SIG-M5 (cell line): ENCODE measurements around the gene CIZ1.
"Not testable (repeated sequence)": the region's sequence is repeated elsewhere in the genome, so short reads cannot be mapped to it uniquely, and the experiment has no call there.

Source experiments
- DNase-seq: peaks from one replicate; lab custom pipeline; 2025; lab: John Stamatoyannopoulos, UW

The CIZ1 gene

GRCh38 chr9:128190516-128191405, 611 bp downstream of the CIZ1 start:
- DNase-seq, result no peak

DNA sequence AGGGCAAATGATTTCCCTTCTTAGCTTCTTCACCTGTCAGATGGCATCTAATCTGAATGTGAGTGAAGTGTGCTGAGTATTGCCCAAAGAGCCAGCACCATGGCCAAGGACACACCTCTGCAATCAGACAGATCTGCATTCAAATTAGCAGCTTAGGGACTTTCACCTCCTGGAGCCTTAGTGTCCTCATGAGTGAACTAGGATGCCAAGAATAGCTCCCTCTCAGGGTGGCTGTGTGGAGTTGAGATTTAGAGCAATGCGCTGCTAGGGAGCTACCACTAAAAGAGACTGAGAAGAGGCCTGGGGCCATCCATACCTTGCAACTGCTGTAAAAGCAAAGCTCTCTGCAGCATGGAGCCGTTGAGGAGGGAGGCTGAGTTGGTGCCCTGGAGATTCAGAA, 1.4 kb downstream of the CIZ1 start:
- no peak for DNase-seq

- DNase-seq, result no peak
These were observed 3.2 kb downstream of the CIZ1 start for GRCh38 chr9:128188209-128188608.

- no peak for DNase-seq
These were observed 4.0 kb downstream of the CIZ1 start for GRCh38 chr9:128187361-128187760.

DNA sequence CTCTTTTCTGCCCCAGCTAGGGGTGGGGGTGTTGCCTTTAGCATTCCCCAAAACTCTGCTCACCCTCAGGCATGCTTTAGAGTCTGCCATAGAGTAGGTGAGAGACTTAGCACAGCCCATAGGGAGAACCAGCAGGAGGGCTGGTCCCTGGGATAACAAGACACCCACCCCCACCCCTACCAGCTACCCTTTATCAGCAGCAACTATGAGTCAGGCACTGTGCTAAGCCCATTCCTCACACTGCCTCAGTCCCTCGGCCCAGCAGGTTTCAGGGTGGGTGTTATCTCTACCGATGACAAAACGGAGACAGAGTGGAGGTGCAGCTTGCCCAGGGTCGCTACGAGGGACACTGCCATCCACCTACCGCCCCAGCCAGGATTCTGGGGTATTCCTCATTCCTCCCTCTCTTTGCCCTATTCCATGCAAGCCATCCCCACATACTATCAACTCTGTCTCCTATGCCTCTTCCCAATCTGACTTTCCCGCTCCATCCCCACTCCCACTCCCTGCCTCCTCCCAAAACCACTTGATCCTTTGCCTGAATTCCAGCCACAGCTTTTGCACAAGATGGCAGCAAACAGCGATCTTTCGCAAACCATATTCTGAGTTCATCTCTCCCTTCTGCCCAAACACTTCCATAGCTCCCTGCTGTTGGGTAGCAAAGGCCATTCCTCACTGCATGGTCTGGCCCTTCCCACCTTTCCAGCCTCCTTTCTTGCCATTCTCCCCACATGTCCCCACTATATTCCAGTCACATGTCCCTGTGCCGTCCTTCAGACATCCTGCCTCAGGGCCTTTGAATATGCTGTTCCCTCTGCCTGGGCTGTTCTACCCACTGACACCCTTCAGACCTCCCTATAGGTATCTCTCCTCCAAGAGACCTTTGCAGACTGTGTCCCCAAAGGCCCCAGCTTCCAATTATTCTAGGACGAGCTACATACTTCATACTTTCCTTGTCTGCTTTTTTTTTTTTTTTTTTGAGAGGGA, 5.1 kb downstream of the CIZ1 start:
- DNase-seq, result no peak

DNA sequence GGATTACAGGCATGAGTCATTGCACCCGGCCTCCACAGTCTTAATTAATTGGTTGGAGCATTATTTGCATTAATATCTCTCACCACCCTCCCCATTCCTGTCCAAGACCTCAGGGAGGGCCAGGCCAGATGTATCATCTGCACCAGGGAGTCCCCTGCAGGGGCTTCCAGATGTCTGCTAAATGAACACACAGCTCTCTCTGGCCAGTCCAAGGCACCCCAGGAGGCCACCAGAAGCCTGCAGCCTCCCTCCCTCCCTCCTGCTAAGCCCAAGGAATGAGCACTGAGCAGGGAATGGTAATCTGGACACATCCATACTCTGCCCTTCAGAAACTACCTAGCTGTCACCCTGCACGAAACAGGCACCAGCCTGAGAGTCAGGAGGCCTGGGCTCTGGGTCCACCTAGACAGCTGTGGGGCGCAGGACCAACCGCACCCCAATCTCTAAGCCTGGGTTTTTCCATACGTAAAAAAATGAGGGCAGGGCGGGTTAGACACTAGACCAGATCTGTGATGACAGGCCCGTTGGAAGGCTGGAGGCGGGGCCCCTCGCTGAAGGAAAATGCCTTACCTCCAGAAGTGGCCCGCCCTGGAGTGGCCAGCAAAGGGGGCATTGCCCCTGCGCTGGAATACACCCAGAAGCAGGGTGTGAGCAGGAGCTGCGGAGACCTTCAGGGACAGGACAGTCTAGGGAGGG, 8.3 kb downstream of the CIZ1 start:
- DNase-seq, result no peak

DNA sequence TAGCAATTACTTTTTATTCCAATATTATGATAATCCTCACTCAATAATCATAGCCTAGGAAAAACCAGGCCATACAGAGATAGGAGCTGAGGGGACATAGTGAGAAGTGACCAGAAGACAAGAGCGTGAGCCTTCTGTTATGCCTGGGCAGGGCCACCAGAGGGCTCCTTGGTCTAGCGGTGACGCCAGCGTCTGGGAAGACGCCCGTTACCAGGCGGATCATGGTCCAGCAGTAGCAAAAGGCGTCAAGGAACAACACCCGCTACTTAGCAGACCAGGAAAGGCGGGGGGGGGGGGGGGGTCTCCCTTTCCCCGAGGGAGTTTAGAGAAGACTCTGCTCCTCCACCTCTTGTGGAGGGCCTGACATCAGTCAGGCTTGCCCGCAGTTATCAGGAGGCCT, 9.9 kb downstream of the CIZ1 start:
- DNase-seq, result not testable (repeated sequence)

DNA sequence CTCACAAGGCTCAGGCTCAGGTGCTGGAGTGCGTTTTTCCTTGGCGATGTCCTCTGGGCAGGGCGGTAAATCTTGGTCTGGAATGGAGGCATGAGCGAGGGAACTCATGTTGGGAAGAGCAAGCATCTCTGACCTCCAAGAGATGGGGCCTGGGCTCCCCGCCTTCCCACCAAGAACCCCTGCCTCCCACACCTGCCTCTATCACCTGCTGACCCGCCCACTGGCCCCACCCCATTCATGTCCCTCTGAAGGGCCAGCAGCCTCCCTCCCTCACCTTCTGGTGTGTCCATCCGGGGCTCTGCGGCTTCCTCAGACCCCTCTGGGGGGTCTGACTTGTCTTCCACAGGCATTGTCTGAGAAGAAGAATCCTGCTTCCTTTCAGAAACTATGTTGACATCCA, 10.9 kb downstream of the CIZ1 start:
- DNase-seq, result no peak

DNA sequence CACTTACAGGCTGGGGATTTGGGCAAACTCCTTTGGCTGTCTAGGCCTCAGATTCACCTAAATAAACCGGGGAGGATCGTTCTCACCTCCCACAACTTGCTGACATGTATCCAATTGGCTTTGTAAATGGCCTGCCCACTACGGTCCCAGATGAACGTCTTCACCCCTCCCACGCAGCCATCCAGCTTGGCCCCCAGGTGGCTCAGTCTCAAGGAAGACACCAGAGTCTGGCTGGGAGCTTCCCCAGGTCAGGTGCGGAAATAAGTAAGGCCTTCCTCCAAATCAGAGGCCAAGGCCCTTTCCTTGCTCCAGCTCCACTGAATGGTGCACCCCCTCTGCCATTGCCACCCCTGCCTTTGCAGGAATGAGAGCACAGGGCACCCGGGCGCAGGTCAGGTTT, 11.4 kb downstream of the CIZ1 start:
- no peak for DNase-seq

GRCh38 chr9:128178806-128179431, 12.5 kb downstream of the CIZ1 start:
- no peak for DNase-seq

DNA sequence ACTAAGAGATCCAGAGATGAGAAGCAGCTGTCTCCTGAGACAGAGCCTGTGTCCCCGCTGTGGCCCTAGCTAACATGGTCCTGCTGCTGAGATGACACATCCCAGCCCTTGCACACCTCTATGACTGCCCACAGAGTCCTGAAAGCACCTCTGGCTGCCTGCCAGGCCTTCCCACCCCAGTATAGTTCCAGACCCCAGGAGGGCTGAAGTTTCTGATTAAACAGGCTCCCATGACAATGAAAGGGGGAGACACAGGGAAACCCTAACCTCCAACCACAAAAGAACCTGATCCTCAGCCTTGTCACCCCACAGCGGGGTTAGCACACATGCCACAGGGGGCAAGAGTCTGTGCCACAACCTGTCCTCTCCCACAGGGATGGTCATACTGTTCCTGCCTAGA, 15.6 kb downstream of the CIZ1 start:
- no peak for DNase-seq

- no peak for DNase-seq
These were observed 16.2 kb downstream of the CIZ1 start for GRCh38 chr9:128175102-128175563.

- DNase-seq, result no peak
These were observed 17.3 kb downstream of the CIZ1 start for GRCh38 chr9:128174062-128174461.

GRCh38 chr9:128169925-128170324, 21.4 kb downstream of the CIZ1 start:
- no peak for DNase-seq

DNA sequence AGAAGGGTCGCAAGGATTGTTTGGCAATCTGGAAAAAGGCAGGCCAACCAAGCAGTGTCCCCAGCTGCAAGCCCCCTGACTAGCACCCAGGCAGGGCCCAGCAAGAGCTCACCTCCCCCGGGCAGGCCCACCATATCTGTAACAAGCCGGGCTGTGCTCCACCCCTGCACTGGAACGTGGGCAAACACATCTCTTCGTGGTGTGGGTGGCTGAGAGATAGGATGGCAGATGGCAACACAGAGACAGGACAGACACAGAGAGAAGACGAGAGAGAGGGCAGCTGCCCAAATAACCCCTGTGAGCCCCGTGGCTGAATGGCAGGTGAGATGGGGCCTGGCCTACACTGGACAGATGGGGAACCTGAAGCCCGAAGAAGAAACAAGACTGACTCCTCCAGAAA, 21.9 kb downstream of the CIZ1 start:
- no peak for DNase-seq

- DNase-seq, result no peak
These were observed 22.6 kb downstream of the CIZ1 start for GRCh38 chr9:128168731-128169308.

DNA sequence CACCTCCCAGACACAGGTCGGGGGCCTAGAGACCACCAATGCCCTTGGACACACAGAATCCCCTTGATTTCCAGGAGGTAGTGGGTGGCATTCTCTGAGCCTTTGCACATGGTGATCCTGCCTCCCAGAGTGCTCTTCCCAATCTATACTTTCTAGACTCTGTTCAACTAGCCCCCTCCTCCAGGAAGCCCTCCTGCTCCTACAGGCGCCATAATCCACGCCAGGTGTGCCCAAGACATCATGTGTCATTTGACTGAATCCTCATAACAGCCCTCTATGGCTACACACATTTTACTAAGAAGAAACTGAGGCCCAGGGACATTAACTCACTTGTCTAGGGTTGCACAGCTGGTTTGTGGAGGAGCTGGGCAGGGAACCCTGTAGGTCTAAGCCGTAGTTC, 24.2 kb downstream of the CIZ1 start:
- no peak for DNase-seq

DNA sequence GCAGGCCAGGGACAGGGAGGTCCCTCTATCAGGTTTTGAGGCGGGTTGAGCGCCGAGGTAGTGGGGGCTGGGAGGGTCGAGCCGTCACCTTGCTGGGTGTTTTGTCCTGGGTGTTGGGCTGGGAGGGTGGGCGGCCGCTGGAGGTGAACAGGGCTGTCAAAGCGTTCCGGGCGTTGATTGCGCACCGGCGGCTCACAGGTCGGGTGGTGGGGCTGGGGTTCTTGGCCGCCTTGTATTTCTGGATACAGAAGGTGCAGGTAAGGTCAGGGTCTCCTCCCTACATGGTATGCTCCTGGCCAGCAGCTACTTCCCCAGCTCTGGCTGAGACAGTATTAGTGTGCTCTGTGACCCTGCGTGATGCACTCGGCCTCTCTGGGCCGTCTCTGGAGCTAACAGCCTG, 25.2 kb downstream of the CIZ1 start:
- no peak for DNase-seq

DNA sequence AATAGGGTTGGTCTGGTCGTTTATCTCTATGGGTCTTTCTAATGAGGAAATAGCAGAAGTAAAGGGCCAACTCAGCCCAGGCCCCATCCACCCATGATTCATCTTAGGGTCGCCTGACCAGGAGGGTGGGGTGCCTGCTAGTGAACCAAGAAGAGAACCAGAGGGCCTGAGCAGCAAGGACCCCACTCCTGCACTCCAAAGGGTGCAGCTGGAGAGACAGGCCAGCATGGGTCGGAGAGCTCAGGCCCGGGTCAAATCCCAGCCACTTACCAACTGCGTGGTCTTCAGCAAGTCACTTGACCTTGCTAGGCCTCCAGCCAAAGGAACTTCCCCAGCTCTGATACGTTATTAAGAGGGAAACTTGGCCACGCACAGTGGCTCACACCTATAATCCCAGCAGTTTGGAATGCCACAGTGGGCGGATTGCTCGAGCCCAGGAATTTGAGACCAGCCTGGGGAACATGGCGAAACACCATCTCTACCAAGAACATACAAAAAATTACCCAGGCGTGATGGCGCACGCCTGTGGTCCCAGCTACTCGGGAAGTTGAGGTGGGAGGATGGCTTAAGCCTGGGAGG, 27.0 kb downstream of the CIZ1 start:
- DNase-seq, result no peak

DNA sequence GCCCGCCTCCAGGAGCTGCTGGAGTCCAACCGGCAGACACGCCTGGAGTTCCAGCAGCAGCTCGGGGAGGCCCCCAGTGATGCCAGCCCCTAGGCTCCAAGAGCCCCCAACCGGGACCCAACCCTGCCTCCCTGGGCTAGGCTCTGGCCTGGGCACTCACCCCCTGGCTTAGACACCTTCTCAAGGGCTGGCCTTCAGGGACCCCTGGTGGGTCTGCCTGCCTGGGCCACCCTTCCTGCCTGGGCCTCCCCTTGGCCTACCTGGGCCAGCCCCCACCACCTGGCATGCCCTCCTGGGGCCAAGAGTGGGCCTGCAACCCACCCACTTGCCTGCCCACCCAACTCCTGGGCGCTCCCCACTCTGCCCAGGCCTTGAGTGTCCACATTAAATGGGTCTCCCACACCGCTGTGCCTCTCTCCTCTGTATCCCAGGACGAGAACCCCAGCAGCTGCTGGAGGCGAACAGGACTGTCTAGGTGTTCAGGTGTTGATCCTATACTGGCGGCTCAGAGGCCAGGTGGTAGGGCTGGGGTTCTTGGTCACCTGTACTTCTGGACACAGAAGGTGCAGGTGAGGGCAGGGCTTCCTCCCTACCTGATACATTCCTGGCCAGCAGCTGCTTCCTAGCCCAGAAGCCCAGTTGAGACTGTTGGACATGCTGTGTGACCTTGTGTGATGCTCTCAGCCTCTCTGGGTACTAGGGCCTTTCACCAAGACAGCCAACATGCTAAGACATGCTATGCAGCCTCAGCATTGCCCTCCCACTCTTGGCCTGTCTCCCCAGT, 27.7 kb downstream of the CIZ1 start:
- no peak for DNase-seq
